Measurements from ENCODE around the gene UTP25. TPM values are rescaled to one million over a fixed set of nuclear protein-coding genes. Genes with fewer than 3 reads are reported as not detected.

The UTP25 gene
- polyA plus RNA-seq, 1 experiment, result 8.6 TPM

- ChIA-PET POLR2A (no interaction called here), CTCF (interaction anchor here (0.8 to 2.2 kb wide), 3 partner anchors 30 to 136 kb away, joined by 3 to 18 read pairs (median 5); no protein-coding TSS in a partner anchor)
- H3K4me3 ChIP-seq (ENCODE audit: low read depth, low read length), result no peak overlapping the region
- no peak for DNase-seq (ENCODE audit: low read depth, low spot score)
- H3K9me3 ChIP-seq (ENCODE audit: control insufficient read depth, insufficient read depth, low read length), result peaks cover 4% of the 10 kb centered on the region
- no peak for TF ChIP-seq CTCF (IDR thresholded peaks at IDR 0.05; ENCODE audit: low read depth, low read length)
- no peaks in the 10 kb centered on the region for H3K27me3 ChIP-seq (ENCODE audit: control insufficient read depth, insufficient read depth, low read length)
- no peak overlapping the region for H3K27ac ChIP-seq (ENCODE audit: low read depth, low read length)
Measured at GRCh38 chr1:209853676-209854075, 25.9 kb downstream of the UTP25 start.

GRCh38 chr1:209854196-209854595, 26.4 kb downstream of the UTP25 start:
- H3K9me3 ChIP-seq (ENCODE audit: control insufficient read depth, insufficient read depth, low read length), result peaks cover 4% of the 10 kb centered on the region
- POLR2A ChIA-PET, result no interaction called here
- DNase-seq (ENCODE audit: low read depth, low spot score), result no peak
- no peaks in the 10 kb centered on the region for H3K27me3 ChIP-seq (ENCODE audit: control insufficient read depth, insufficient read depth, low read length)
- no peak overlapping the region for H3K27ac ChIP-seq (ENCODE audit: low read depth, low read length)
- no peak for TF ChIP-seq CTCF (IDR thresholded peaks at IDR 0.05; ENCODE audit: low read depth, low read length)
- CTCF ChIA-PET, result interaction anchor here (0.6 to 2.2 kb wide), 4 partner anchors 30 to 456 kb away, joined by 3 to 18 read pairs (median 4); no protein-coding TSS in a partner anchor
- no peak overlapping the region for H3K4me3 ChIP-seq (ENCODE audit: low read depth, low read length)

- no peak for TF ChIP-seq CTCF (IDR thresholded peaks at IDR 0.05; ENCODE audit: low read depth, low read length)
- Histone ChIP-seq H3K9me3 (ENCODE audit: control insufficient read depth, insufficient read depth, low read length) (peaks cover 4% of the 10 kb centered on the region), H3K27ac (ENCODE audit: low read depth, low read length) (no peak overlapping the region), H3K4me3 (ENCODE audit: low read depth, low read length) (no peak overlapping the region), H3K27me3 (ENCODE audit: control insufficient read depth, insufficient read depth, low read length) (no peaks in the 10 kb centered on the region)
- no peak for DNase-seq (ENCODE audit: low read depth, low spot score)
- POLR2A ChIA-PET, result no interaction called here
- CTCF ChIA-PET, result interaction anchor here (0.5 to 2.2 kb wide), 6 partner anchors 9 to 456 kb away, joined by 3 to 18 read pairs (median 3); no protein-coding TSS in a partner anchor
Measured at GRCh38 chr1:209855006-209855405, 27.2 kb downstream of the UTP25 start.

GRCh38 chr1:209855623-209856022, 27.9 kb downstream of the UTP25 start:
- Histone ChIP-seq H3K27ac (ENCODE audit: low read depth, low read length) (no peak overlapping the region), H3K27me3 (ENCODE audit: control insufficient read depth, insufficient read depth, low read length) (no peaks in the 10 kb centered on the region), H3K4me3 (ENCODE audit: low read depth, low read length) (no peak overlapping the region), H3K9me3 (ENCODE audit: control insufficient read depth, insufficient read depth, low read length) (peaks cover 4% of the 10 kb centered on the region)
- ChIA-PET POLR2A (interaction anchor here (0.6 kb wide), 1 partner anchor 28 kb away, joined by 3 read pairs; no protein-coding TSS in a partner anchor), CTCF (interaction anchor here (0.8 to 10.4 kb wide), 5 partner anchors 8 to 171 kb away, joined by 3 to 253 read pairs (median 4); no protein-coding TSS in a partner anchor)
- DNase-seq (ENCODE audit: low read depth, low spot score), result no peak
- no peak for TF ChIP-seq CTCF (IDR thresholded peaks at IDR 0.05; ENCODE audit: low read depth, low read length)

- H3K4me3 ChIP-seq (ENCODE audit: low read depth, low read length), result no peak overlapping the region
- ChIA-PET CTCF (interaction anchor here (0.6 to 10.4 kb wide), 9 partner anchors 11 to 258 kb away, joined by 3 to 253 read pairs (median 4); no protein-coding TSS in a partner anchor), POLR2A (no interaction called here)
Measured at GRCh38 chr1:209858561-209859103, 30.9 kb downstream of the UTP25 start.

More at GRCh38 chr1:209858561-209859103, 30.9 kb downstream of the UTP25 start:
- Histone ChIP-seq H3K9me3 (ENCODE audit: control insufficient read depth, insufficient read depth, low read length) (peaks cover 4% of the 10 kb centered on the region), H3K27ac (ENCODE audit: low read depth, low read length) (no peak overlapping the region), H3K27me3 (ENCODE audit: control insufficient read depth, insufficient read depth, low read length) (no peaks in the 10 kb centered on the region)
- TF ChIP-seq CTCF (IDR thresholded peaks at IDR 0.05; ENCODE audit: low read depth, low read length), result no peak
- DNase-seq (ENCODE audit: low read depth, low spot score), result no peak

Data from AG04450 (cell line).